GM18499 (cell line): ENCODE data around the gene CAMSAP3.

ENCODE experiments used
- ATAC-seq: cut with Tn5 transposase; IDR thresholded peaks from one replicate; pipeline ENCODE4 v1.9.1; 2021; ENCODE audit warnings: moderate number of reproducible peaks; ENCODE audit not compliant: insufficient read depth, unreplicated experiment

Gene CAMSAP3

GRCh38 chr19:7645163-7645562 is 49.5 kb downstream of the CAMSAP3 start:
- no peak for ATAC-seq

DNA sequence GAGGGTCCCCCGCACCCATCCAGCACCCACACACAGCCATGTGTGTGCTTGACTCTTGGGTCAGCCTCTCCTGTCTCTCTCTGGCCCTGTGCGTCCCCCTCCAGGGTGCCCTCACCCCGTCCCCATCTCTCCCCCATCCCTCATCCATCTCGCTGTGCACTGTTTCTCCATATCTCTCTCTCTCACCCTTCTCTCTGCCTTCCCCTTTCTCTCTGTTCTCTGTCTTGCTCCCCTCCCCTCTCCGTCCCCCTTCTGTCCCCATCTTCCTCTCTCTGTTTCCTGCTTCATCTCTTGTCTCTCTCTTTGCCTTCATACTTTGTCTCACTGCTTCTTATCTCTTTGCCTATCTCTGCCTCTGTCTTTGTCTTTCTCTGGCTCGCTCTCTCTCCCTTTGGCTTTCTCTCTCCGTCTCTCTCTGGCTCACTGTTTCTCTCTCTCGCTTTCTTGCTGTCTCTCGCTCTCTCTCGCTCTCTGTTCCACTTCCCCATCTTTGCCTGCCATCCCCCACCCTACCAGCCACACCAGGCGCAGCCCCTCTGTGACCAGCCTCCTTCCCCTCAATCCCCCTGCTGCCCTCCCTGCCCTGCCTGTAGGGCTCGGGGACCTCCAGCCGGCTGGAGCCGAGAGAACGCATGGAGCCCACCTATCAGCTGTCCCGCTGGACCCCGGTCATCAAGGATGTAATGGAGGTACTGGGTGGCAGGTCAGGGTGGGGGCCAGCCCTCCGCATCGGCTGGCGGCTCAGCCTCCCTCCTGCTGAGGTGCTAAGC is 50.2 kb downstream of the CAMSAP3 start:
- no peak for ATAC-seq

DNA sequence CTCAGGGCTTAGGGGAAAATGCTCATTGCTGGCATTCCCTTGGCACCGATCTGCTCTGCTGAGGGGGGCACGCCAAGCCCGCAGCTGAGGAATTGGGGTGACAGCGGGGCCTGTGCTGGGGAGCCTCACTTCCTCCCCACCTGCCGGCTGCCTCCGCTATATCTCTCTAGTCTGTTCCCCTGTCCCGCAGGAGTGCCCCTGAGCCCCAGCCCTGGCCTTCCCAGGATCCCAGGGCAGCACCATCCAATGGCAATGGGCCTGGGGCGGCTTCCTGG is 50.7 kb downstream of the CAMSAP3 start:
- ATAC-seq = no peak

GRCh38 chr19:7647156-7647555 is 51.5 kb downstream of the CAMSAP3 start:
- ATAC-seq = no peak

DNA sequence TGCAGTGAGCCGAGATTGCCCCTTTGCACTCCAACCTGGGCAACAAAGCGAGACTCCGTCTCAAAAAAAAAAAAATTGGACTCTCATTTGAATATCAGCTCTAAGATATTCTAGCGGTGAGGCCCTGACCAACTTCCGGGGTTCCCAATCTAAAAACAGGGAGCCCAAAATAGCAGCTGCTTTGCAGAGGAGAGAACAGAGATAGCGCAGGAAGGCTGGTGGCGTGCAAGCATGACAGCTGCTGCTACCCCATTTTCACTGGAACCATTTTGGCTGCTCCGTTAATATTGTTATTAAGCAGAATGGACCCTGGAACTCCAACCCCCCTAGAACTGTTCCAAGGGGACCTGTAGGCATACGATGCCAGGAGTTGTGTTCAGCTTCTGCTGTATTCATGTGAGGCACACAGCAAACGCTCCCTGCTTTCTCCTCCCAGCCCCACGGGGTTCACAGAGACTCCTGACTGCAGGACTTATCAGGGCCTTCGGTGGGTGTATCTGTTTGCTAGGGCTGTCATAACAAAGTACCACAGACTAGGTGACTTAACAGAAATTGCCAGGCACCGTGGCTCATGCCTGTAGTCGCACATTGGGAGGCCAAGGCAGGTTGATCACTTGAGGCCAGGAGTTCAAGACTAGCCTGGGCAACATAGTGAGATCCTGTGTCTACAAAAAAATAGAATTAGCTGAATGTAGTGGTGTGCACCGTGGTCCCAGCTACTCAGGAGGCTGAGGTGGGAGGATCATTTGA is 52.8 kb downstream of the CAMSAP3 start:
- ATAC-seq = no peak

DNA sequence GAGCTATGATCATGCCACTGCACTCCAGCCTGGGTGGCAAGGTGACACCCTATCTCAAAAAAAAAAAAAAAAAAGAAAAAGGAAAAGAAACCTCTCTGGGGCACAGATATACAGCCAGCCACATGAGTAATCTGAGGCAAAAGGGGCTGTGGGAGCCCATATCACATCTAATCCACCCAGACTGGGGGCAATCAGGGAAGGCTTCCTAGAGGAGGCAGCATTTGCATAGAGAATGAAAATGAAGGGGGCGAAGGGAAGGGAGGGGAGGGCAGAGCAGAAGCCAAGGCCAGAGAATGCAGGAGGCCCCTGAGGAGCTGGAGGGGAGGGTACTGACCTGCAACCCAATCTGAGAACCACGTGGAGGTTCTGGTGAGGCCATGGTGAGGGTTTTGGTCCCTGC is 54.5 kb downstream of the CAMSAP3 start:
- ATAC-seq = no peak

GRCh38 chr19:7652061-7652641 is 56.5 kb downstream of the CAMSAP3 start:
- no peak for ATAC-seq

DNA sequence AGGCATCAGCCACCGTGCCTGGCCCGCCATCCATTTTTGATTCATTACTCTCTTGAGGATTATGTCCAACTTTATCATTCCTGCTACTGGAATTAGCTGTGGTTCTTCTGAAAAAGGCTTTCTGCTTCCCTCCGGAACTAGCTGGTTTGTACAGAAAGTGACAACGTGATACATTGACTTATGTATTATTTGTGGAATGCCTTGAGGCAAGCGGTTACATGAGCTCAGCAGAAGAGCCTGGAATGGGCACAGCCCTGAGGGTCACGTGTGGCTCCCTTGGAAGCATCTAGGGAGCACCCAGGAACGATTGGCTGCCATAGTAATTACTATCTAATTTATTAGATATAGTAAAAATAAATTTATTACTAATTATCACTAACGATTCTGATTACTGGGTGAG is 58.7 kb downstream of the CAMSAP3 start:
- ATAC-seq = no peak

DNA sequence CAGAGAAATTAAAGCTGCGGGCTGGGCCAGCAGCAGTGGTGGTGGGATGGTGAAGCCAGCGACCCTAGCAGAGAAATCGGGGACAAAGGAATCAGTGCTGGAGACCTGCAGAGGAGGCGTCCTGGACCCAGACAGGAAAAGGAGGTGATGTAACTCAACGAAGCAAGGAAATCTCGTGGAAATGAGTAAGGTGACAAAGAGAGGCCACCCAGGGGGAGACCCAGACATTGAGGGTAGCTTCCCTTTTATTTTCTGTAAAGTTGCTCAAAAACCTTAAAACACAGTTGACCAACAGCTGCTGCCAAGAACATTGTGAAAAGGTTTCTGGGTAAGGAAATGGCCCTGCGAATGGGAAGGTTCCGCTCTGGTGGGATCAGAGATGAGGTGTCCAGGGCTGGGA is 59.9 kb downstream of the CAMSAP3 start:
- no peak for ATAC-seq

GRCh38 chr19:7657131-7657751 is 61.6 kb downstream of the CAMSAP3 start:
- no peak for ATAC-seq

GRCh38 chr19:7658219-7658686 is 62.6 kb downstream of the CAMSAP3 start:
- ATAC-seq = no peak

- ATAC-seq = no peak
Observed at GRCh38 chr19:7661744-7662538, 66.3 kb downstream of the CAMSAP3 start.

- ATAC-seq = no peak
Observed at GRCh38 chr19:7662657-7663056, 67.0 kb downstream of the CAMSAP3 start.

- ATAC-seq = no peak
Observed at GRCh38 chr19:7663706-7664105, 68.0 kb downstream of the CAMSAP3 start.

GRCh38 chr19:7665076-7665475 is 69.4 kb downstream of the CAMSAP3 start:
- no peak for ATAC-seq
